ENCODE results near the gene HIVEP3. TPM values are rescaled to one million over a fixed set of nuclear protein-coding genes. Genes with fewer than 3 reads are reported as not detected.

Gene HIVEP3
- total RNA-seq, 1 donor from 2014 or later: 11.6 TPM

- DNase-seq (peak; percentile 67), ATAC-seq (peak; percentile 57 to 71)
- no peak overlapping the region for H3K4me3 ChIP-seq
Measured at GRCh38 chr1:41915786-41916571, 2.7 kb downstream of the HIVEP3 start.

DNA sequence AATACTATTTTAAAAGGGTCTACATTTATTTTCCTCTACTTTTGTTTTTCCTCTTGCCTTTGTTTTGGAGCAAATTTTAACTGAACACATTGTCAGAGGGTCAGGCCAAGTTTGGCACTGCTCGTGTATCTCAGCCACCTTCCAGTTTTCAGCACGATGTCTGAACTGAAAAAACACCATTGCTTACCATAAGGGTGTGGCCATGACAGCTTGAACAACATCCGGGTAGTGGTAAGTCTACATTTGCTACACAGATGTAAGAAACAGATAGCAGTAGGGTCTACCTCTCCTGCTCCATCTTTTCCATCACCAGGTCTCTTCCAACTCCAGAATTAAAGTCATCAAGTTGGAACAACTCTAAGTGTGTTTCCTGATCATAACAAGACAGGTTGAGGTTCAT lies 4.2 kb downstream of the HIVEP3 start:
- DNase-seq (no peak), ATAC-seq (no peak)
- H3K4me3 ChIP-seq: no peak overlapping the region
- H3K36me3 ChIP-seq: no peaks in the 10 kb centered on the region
- no peak for TF ChIP-seq CTCF (IDR thresholded peaks at IDR 0.05)
- intact Hi-C loops (cut with DNase I): no loop called here
- no peak overlapping the region for H3K27ac ChIP-seq
- H3K4me1 ChIP-seq: peaks cover 43% of the 10 kb centered on the region
- H3K9me3 ChIP-seq: no peaks in the 10 kb centered on the region
- no peaks in the 10 kb centered on the region for H3K27me3 ChIP-seq (ENCODE audit: low read depth)

More at GRCh38 chr1:41915786-41916571, 2.7 kb downstream of the HIVEP3 start:
- no peaks in the 10 kb centered on the region for H3K9me3 ChIP-seq
- no peaks in the 10 kb centered on the region for H3K27me3 ChIP-seq (ENCODE audit: low read depth)
- no peaks in the 10 kb centered on the region for H3K36me3 ChIP-seq
- intact Hi-C loops (cut with DNase I): no loop called here
- H3K27ac ChIP-seq: peak overlapping the region; percentile 33
- peaks cover 46% of the 10 kb centered on the region for H3K4me1 ChIP-seq
- TF ChIP-seq CTCF (IDR thresholded peaks at IDR 0.05): no peak

GRCh38 chr1:41913014-41913413 lies 5.7 kb downstream of the HIVEP3 start:
- peak; percentile 64 to 66 for ATAC-seq
- TF ChIP-seq CTCF (IDR thresholded peaks at IDR 0.05): no peak
- H3K27ac ChIP-seq: no peak overlapping the region

GRCh38 chr1:41908288-41908895 lies 10.3 kb downstream of the HIVEP3 start:
- intact Hi-C loops (cut with DNase I): no loop called here
- no peak overlapping the region for H3K27ac ChIP-seq
- no peak for ATAC-seq
- DNase-seq: no peak
- H3K9me3 ChIP-seq: no peaks in the 10 kb centered on the region
- TF ChIP-seq CTCF (IDR thresholded peaks at IDR 0.05): no peak
- H3K27me3 ChIP-seq (ENCODE audit: low read depth): no peaks in the 10 kb centered on the region
- H3K36me3 ChIP-seq: no peaks in the 10 kb centered on the region
- peaks cover 2% of the 10 kb centered on the region for H3K4me1 ChIP-seq
- H3K4me3 ChIP-seq: no peak overlapping the region

More at GRCh38 chr1:41913014-41913413, 5.7 kb downstream of the HIVEP3 start:
- intact Hi-C loops (cut with DNase I): no loop called here
- no peaks in the 10 kb centered on the region for H3K36me3 ChIP-seq
- H3K27me3 ChIP-seq (ENCODE audit: low read depth): no peaks in the 10 kb centered on the region
- H3K4me1 ChIP-seq: peaks cover 31% of the 10 kb centered on the region
- H3K9me3 ChIP-seq: no peaks in the 10 kb centered on the region
- no peak for DNase-seq
- no peak overlapping the region for H3K4me3 ChIP-seq

DNA sequence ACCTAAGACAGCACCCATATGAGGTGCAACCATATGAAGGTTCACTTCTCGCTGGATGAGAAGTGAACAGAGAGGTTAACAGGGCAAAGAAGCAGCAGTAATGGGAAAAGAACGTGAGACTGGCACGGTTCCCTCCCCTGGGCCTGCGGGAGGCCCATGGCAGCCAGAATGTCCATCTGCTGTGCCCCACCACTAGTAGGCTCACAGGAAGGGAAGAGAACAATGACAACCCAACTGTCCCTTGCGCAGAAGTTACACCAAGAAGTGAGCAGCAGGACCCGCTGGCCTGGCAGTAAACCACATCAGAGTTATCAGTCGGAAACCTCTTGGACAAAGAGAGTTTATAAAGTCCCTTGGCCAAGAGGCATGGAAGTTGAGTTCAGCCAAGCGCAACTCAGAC lies 11.3 kb downstream of the HIVEP3 start:
- Histone ChIP-seq H3K9me3 (no peaks in the 10 kb centered on the region), H3K4me1 (peaks cover 11% of the 10 kb centered on the region), H3K27ac (no peak overlapping the region), H3K27me3 (ENCODE audit: low read depth) (no peaks in the 10 kb centered on the region), H3K36me3 (no peaks in the 10 kb centered on the region), H3K4me3 (no peak overlapping the region)
- ATAC-seq: no peak
- TF ChIP-seq CTCF (IDR thresholded peaks at IDR 0.05): no peak
- DNase-seq: no peak
- intact Hi-C loops (cut with DNase I): no loop called here
